Activated naive CD4-positive, alpha-beta T cell treated with anti-CD3 and anti-CD28 coated beads, Interleukin-2, amount 50 U/mL, for 72 hours (primary cell): ENCODE measurements around the gene STAU1. TPM values are rescaled to one million over a fixed set of nuclear protein-coding genes. Genes with fewer than 3 reads are reported as not detected.
"Not testable (repeated sequence)": the region's sequence is repeated elsewhere in the genome, so short reads cannot be mapped to it uniquely, and the experiment has no call there.

Experiments
- ATAC-seq, 2 donors: fragments of 150-1000 bp; cut with Tn5 transposase; 2 replicates each; pipeline ENCODE4 v1.10.0; 2021; ENCODE audit warnings: mild to moderate bottlenecking in 2 of 2, moderate library complexity in 2 of 2
- DNase-seq, 2 donors: peaks; one replicate each; pipeline ENCODE4 v3.0.0; 2021 to 2022; ENCODE audit warnings: low spot score in 2 of 2
- H3K27ac Mint-ChIP-seq, 2 donors: one replicate each; pipeline ENCODE4 v1.8.0; 2022; ENCODE audit warnings: mild to moderate bottlenecking in 2 of 2, mixed read lengths in 2 of 2
- H3K36me3 Mint-ChIP-seq, 2 donors: one replicate each; pipeline ENCODE4 v1.8.0; 2022; ENCODE audit warnings: mixed read lengths in 2 of 2
- H3K9me3 Mint-ChIP-seq, 2 donors: one replicate each; pipeline ENCODE4 v1.8.0; 2022; ENCODE audit warnings: mixed read lengths in 2 of 2
- total RNA-seq, 2 donors: library from RNA; stranded (reverse); gene quantifications; one replicate each; pipeline ENCODE4 v1.2.3, GENCODE V29; 2022

Gene STAU1
- total RNA-seq, 2 donors from 2014 or later: 61.1 to 98.9 TPM

GRCh38 chr20:49115564-49115963, 72.6 kb downstream of the STAU1 start:
- Mint-ChIP-seq H3K36me3 (peaks cover 17 to 40% of the 10 kb centered on the region in 2 donors), H3K9me3 (no peaks in the 10 kb centered on the region)

GRCh38 chr20:49112596-49113274, 75.4 kb downstream of the STAU1 start:
- ATAC-seq (no peak), DNase-seq (no peak)
- H3K27ac Mint-ChIP-seq: peak overlapping the region in 1 of 2 donors; percentile 58
- peaks cover 6 to 28% of the 10 kb centered on the region in 2 donors for H3K36me3 Mint-ChIP-seq
- no peaks in the 10 kb centered on the region for H3K9me3 Mint-ChIP-seq

More at GRCh38 chr20:49115564-49115963, 72.6 kb downstream of the STAU1 start:
- DNase-seq (no peak), ATAC-seq (no peak)
- H3K27ac Mint-ChIP-seq: no peak overlapping the region

- ATAC-seq (peak; percentile 13 to 18), DNase-seq (no peak)
- H3K36me3 Mint-ChIP-seq: peaks cover 6 to 17% of the 10 kb centered on the region in 2 donors
- no peaks in the 10 kb centered on the region for H3K9me3 Mint-ChIP-seq
- peak overlapping the region; percentile 8 to 45 for H3K27ac Mint-ChIP-seq
Observed at GRCh38 chr20:49110767-49111694, 77.1 kb downstream of the STAU1 start.

- ATAC-seq (no peak), DNase-seq (no peak)
- H3K27ac Mint-ChIP-seq: peak overlapping the region; percentile 38 to 95
- peaks cover 23 to 34% of the 10 kb centered on the region in 2 donors for H3K36me3 Mint-ChIP-seq
- H3K9me3 Mint-ChIP-seq: no peaks in the 10 kb centered on the region
Observed at GRCh38 chr20:49106328-49106727, 81.8 kb downstream of the STAU1 start.

- peaks cover 21 to 32% of the 10 kb centered on the region in 2 donors for H3K36me3 Mint-ChIP-seq
- not testable (repeated sequence) for ATAC-seq, H3K27ac Mint-ChIP-seq
Observed at GRCh38 chr20:49104979-49105547, 83.1 kb downstream of the STAU1 start.

GRCh38 chr20:49104365-49104648, 83.8 kb downstream of the STAU1 start:
- peak in 1 of 2 donors; percentile 14 for ATAC-seq

More at GRCh38 chr20:49104979-49105547, 83.1 kb downstream of the STAU1 start:
- H3K9me3 Mint-ChIP-seq, DNase-seq: not testable (repeated sequence)

GRCh38 chr20:49103647-49104364, 84.3 kb downstream of the STAU1 start:
- no peak for ATAC-seq
- H3K27ac Mint-ChIP-seq: peak overlapping the region; percentile 46 to 60

More at GRCh38 chr20:49104365-49104648, 83.8 kb downstream of the STAU1 start:
- Mint-ChIP-seq H3K27ac (peak overlapping the region; percentile 46 to 60), H3K9me3 (no peaks in the 10 kb centered on the region), H3K36me3 (peaks cover 17 to 28% of the 10 kb centered on the region in 2 donors)
- DNase-seq: no peak

GRCh38 chr20:49103019-49103418, 85.1 kb downstream of the STAU1 start:
- no peaks in the 10 kb centered on the region for H3K9me3 Mint-ChIP-seq
- ATAC-seq (peak in 1 of 2 donors; percentile 22), DNase-seq (no peak)
- H3K36me3 Mint-ChIP-seq: peaks cover 17 to 39% of the 10 kb centered on the region in 2 donors
- H3K27ac Mint-ChIP-seq: peak overlapping the region; percentile 16 to 91

More at GRCh38 chr20:49103647-49104364, 84.3 kb downstream of the STAU1 start:
- Mint-ChIP-seq H3K9me3 (no peaks in the 10 kb centered on the region), H3K36me3 (peaks cover 17 to 31% of the 10 kb centered on the region in 2 donors)
- no peak for DNase-seq

GRCh38 chr20:49100972-49101371, 87.2 kb downstream of the STAU1 start:
- Mint-ChIP-seq H3K36me3 (peaks cover 17 to 53% of the 10 kb centered on the region in 2 donors), H3K9me3 (no peaks in the 10 kb centered on the region), H3K27ac (peak overlapping the region in 1 of 2 donors; percentile 5)
- DNase-seq (no peak), ATAC-seq (no peak)

- H3K27ac Mint-ChIP-seq, H3K9me3 Mint-ChIP-seq, ATAC-seq, DNase-seq: not testable (repeated sequence)
- H3K36me3 Mint-ChIP-seq: peaks cover 17 to 56% of the 10 kb centered on the region in 2 donors
Observed at GRCh38 chr20:49100292-49100691, 87.8 kb downstream of the STAU1 start.

- ATAC-seq (no peak), DNase-seq (no peak)
- H3K36me3 Mint-ChIP-seq: peaks cover 21 to 67% of the 10 kb centered on the region in 2 donors
- H3K9me3 Mint-ChIP-seq: no peaks in the 10 kb centered on the region
- H3K27ac Mint-ChIP-seq: no peak overlapping the region
Observed at GRCh38 chr20:49099011-49099410, 89.1 kb downstream of the STAU1 start.

- Mint-ChIP-seq H3K36me3 (peaks cover 13 to 69% of the 10 kb centered on the region in 2 donors), H3K27ac (peak overlapping the region in 1 of 2 donors; percentile 60), H3K9me3 (no peaks in the 10 kb centered on the region)
- ATAC-seq (no peak), DNase-seq (no peak)
Observed at GRCh38 chr20:49098136-49098535, 90.0 kb downstream of the STAU1 start.

- H3K9me3 Mint-ChIP-seq: no peaks in the 10 kb centered on the region
- H3K36me3 Mint-ChIP-seq: peaks cover 8 to 60% of the 10 kb centered on the region in 2 donors
- ATAC-seq (no peak), DNase-seq (no peak)
- no peak overlapping the region for H3K27ac Mint-ChIP-seq
Observed at GRCh38 chr20:49097159-49097558, 91.0 kb downstream of the STAU1 start.

- Mint-ChIP-seq H3K36me3 (peaks cover 8 to 52% of the 10 kb centered on the region in 2 donors), H3K27ac (peak overlapping the region in 1 of 2 donors; percentile 62), H3K9me3 (no peaks in the 10 kb centered on the region)
- ATAC-seq (no peak), DNase-seq (no peak)
Observed at GRCh38 chr20:49096203-49096730, 91.9 kb downstream of the STAU1 start.

- Mint-ChIP-seq H3K36me3 (peaks cover 8 to 35% of the 10 kb centered on the region in 2 donors), H3K9me3 (no peaks in the 10 kb centered on the region), H3K27ac (no peak overlapping the region)
- DNase-seq (no peak), ATAC-seq (no peak)
Observed at GRCh38 chr20:49091762-49092161, 96.4 kb downstream of the STAU1 start.

- DNase-seq (no peak), ATAC-seq (no peak)
- Mint-ChIP-seq H3K27ac (no peak overlapping the region), H3K9me3 (no peaks in the 10 kb centered on the region), H3K36me3 (peaks cover 8 to 28% of the 10 kb centered on the region in 2 donors)
Observed at GRCh38 chr20:49091104-49091503, 97.0 kb downstream of the STAU1 start.
